GM12878 (cell line): ENCODE data around the gene CA5A. TPM values are rescaled to one million over a fixed set of nuclear protein-coding genes. Genes with fewer than 3 reads are reported as not detected.

Source experiments
- ATAC-seq: fragments of 200-7000 bp; cut with Tn5 transposase; 3 replicates; pipeline ENCODE4 v1.9.1; 2020; ENCODE audit warnings: mild to moderate bottlenecking, moderate library complexity
- BruUV-seq: library from RNA; stranded (reverse); fragments of 400-500 nt; replicated peaks from 2 replicates; lab custom pipeline; 2021; lab: Mats Ljungman, UMichigan
- CTCF ChIA-PET: fragments of 300-600 bp; sonication (Branson Sonifier 250); formaldehyde crosslinking; extraction: SDS; loops from one replicate; lab custom pipeline; 2021; ENCODE audit warnings: inconsistent platforms; lab: Yijun Ruan, JAX
- POLR2A ChIA-PET: fragments of 350-600 bp; formaldehyde crosslinking; extraction: SDS; loops from one replicate; lab custom pipeline; 2021; ENCODE audit warnings: inconsistent platforms; lab: Charles Lee
- RAD21 ChIA-PET: fragments of 300-600 bp; sonication (Branson Sonifier 250); formaldehyde crosslinking; loops from one replicate; lab custom pipeline; 2023; ENCODE audit warnings: antibody characterized with exemption; ENCODE audit not compliant: unreplicated experiment; lab: Charles Lee
- SMC1A ChIA-PET: fragments of 300-600 bp; sonication (Branson Sonifier 250); formaldehyde crosslinking; loops from one replicate; lab custom pipeline; 2023; ENCODE audit not compliant: unreplicated experiment, uncharacterized antibody; lab: Charles Lee
- DNase-seq: peaks from one replicate; pipeline ENCODE4 v3.0.0-alpha.2; 2011; ENCODE audit warnings: low read depth, low spot score
- FAIRE-seq: peaks from 3 replicates; lab custom pipeline; 2011; peaks lifted over from hg19 to GRCh38; lab: Jason Lieb, UNC
- H2AFZ ChIP-seq: 2 replicates; pipeline ENCODE4 v1.6.0; 2011; ENCODE audit warnings: low read depth, low read length, control low read depth; ENCODE audit not compliant: control insufficient read depth
- H3K27ac ChIP-seq: 2 replicates; pipeline ENCODE4 v1.5.1; 2011; ENCODE audit warnings: control low read depth; ENCODE audit not compliant: control insufficient read depth, insufficient read depth
- H3K27me3 ChIP-seq, 2 experiments: replicated peaks in 1 of 2; 2 replicates each; pipeline versions ENCODE4 v1.6.0 to v1.6.1; 2011; ENCODE audit warnings: low read length in 1 of 2; ENCODE audit not compliant: control insufficient read depth in 2 of 2, insufficient read depth in 2 of 2
- H3K36me3 ChIP-seq, 2 experiments: 2 replicates each; pipeline ENCODE4 v1.5.1; 2011; ENCODE audit warnings: low read length in 1 of 2; ENCODE audit not compliant: control insufficient read depth in 2 of 2, insufficient read depth in 2 of 2
- H3K4me1 ChIP-seq: 2 replicates; pipeline ENCODE4 v1.6.1; 2011; ENCODE audit warnings: mild to moderate bottlenecking, low read length, moderate library complexity, mixed read lengths; ENCODE audit not compliant: control insufficient read depth, insufficient read depth
- H3K4me2 ChIP-seq: 2 replicates; pipeline ENCODE4 v1.6.0; 2011; ENCODE audit warnings: control low read depth; ENCODE audit not compliant: control insufficient read depth, insufficient read depth
- H3K4me3 ChIP-seq: fragments of 200-600 bp; sonication (generic); 2 replicates; pipeline ENCODE4 v1.5.1; 2016
- H3K79me2 ChIP-seq: 2 replicates; pipeline ENCODE4 v1.6.0; 2011; ENCODE audit warnings: low read length; ENCODE audit not compliant: control insufficient read depth, insufficient read depth
- H3K9ac ChIP-seq: 2 replicates; pipeline ENCODE4 v1.8.0; 2011; ENCODE audit warnings: low read length, control low read depth, mixed read lengths; ENCODE audit not compliant: control insufficient read depth, insufficient read depth
- H3K9me3 ChIP-seq: replicated peaks from 3 replicates; pipeline ENCODE4 v1.5.1; 2011; ENCODE audit warnings: mild to moderate bottlenecking, low read length; ENCODE audit not compliant: control insufficient read depth, insufficient read depth
- H4K20me1 ChIP-seq: 2 replicates; pipeline ENCODE4 v1.6.0; 2011; ENCODE audit not compliant: control insufficient read depth, insufficient read depth
- EGR1 ChIP-seq, 2 experiments: IDR thresholded peaks; 1 replicate in 1 of 2; 2 replicates in 1 of 2; pipeline ENCODE4 v1.6.1; 2011 to 2012; ENCODE audit warnings: low read depth in 2 of 2, low read length in 2 of 2, borderline replicate concordance in 1 of 2, mild to moderate bottlenecking in 1 of 2, moderate library complexity in 1 of 2
- GABPA ChIP-seq: IDR thresholded peaks from 2 replicates; pipeline ENCODE4 v1.6.1; 2014; ENCODE audit warnings: antibody characterized with exemption, low read depth, mild to moderate bottlenecking, inconsistent platforms
- HDAC6 ChIP-seq: fragments of 200-600 bp; sonication (generic); IDR thresholded peaks from one replicate; pipeline ENCODE4 v1.8.0; 2017; ENCODE audit warnings: antibody characterized with exemption; ENCODE audit not compliant: unreplicated experiment
- MYC ChIP-seq: IDR thresholded peaks from 2 replicates; pipeline ENCODE4 v1.6.1; 2011; ENCODE audit warnings: mild to moderate bottlenecking, low read length, moderate library complexity, inconsistent platforms; ENCODE audit not compliant: insufficient read depth, insufficient replicate concordance, insufficient read length, severe bottlenecking
- NRF1 ChIP-seq: conservative IDR thresholded peaks from 2 replicates; pipeline ENCODE4 v1.6.1; 2011; ENCODE audit warnings: mild to moderate bottlenecking, low read depth, low read length, improper control_type of control experiment
- RBBP5 ChIP-seq: fragments of 200-600 bp; sonication (generic); conservative IDR thresholded peaks from 2 replicates; pipeline ENCODE4 v1.6.1; 2016
- SIN3A ChIP-seq: IDR thresholded peaks from 2 replicates; pipeline ENCODE4 v1.6.1; 2012; ENCODE audit warnings: low read depth, low read length, improper control_type of control experiment
- STAT3 ChIP-seq: IDR thresholded peaks from 2 replicates; pipeline ENCODE4 v1.6.1; 2011; ENCODE audit warnings: low read depth, low read length, improper control_type of control experiment
- WGBS: methylation state at CpG from one replicate; pipeline ENCODE4 v1.1.6; 2016; ENCODE audit warnings: low lambda C conversion rate; ENCODE audit not compliant: insufficient replicate concordance, insufficient coverage; ENCODE audit errors: missing lambda C conversion rate; 5-methylcytosine and 5-hydroxymethylcytosine counted together
- in situ Hi-C: fragments of 300-500 bp; cut with MboI; formaldehyde crosslinking; loops from 9 replicates; pipeline ENCODE4 v1.14.3; 2018; ENCODE audit warnings: mixed read lengths
- intact Hi-C: fragments of 100-400 bp; cut with micrococcal nuclease; formaldehyde crosslinking; loops from one replicate; pipeline ENCODE4 v1.14.2; 2022; ENCODE audit not compliant: unreplicated experiment
- polyA plus RNA-seq, 11 experiments: library from polyadenylated mRNA; depleted of rRNA in 4 of 11; unstranded in 6 of 11; stranded (reverse) in 5 of 11; fragments of >200 nt; fragmentation: Nextera tagmentation in 4 of 11; fragmentation: Illumina TruSeq in 1 of 11; extraction: Ambion mirVana in 4 of 11; extraction: Trizol in 1 of 11; gene quantifications; 1 replicate in 1 of 11; 2 replicates in 10 of 11; pipeline versions ENCODE4 v1.2.1 to v1.2.3, GENCODE V29; 2011 to 2016; ENCODE audit warnings: inconsistent platforms in 2 of 11, missing spikeins in 2 of 11, low read depth in 1 of 11
- total RNA-seq, 4 experiments: library from RNA; depleted of rRNA in 3 of 4; stranded (reverse); fragments of >200 nt in 3 of 4; fragmentation: Illumina TruSeq in 1 of 4; extraction: Trizol in 1 of 4; gene quantifications; 2 replicates each; pipeline versions ENCODE4 v1.2.1 to v1.2.3, GENCODE V29; 2013 to 2021
- TF ChIP-seq, protein P1 (sequence below): fragments of 450-650 bp; IDR thresholded peaks from 2 replicates; pipeline ENCODE4 v1.6.1; 2017; ENCODE audit warnings: antibody characterized with exemption, mild to moderate bottlenecking, moderate library complexity
- TF ChIP-seq, protein P2 (sequence below): fragments of 450-650 bp; IDR thresholded peaks from 2 replicates; pipeline ENCODE4 v1.6.1; 2017; ENCODE audit warnings: mild to moderate bottlenecking, moderate library complexity
- TF ChIP-seq, protein P3 (sequence below): IDR thresholded peaks from 2 replicates; pipeline ENCODE4 v1.6.1; 2012; ENCODE audit warnings: low read depth, low read length, improper control_type of control experiment
- TF ChIP-seq, protein P4 (sequence below): fragments of 150-350 bp; IDR thresholded peaks from 2 replicates; pipeline ENCODE4 v1.6.1; 2016; ENCODE audit warnings: low read depth, low read length

The CA5A gene
- total and polyA plus RNA-seq, 10 of the 15 experiments (the other 5 are each of a cell fraction or from before 2014, with no cell fraction given), result not detected

DNA sequence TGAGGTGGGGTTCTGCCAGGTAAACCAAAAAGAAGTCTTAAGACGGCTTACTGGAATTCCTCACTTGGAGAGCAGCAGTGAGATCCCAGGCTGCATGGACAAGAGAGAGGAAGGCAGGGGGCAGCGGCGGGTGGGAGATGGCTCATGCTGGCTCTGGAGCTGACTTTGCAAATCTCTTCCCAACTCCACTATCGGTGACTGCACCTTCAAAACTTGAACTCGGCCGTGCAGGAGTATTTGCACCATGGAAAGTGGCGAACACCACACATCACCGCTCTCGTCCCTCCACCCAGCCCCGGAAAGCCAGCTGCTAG, 16.7 kb downstream of the CA5A start:
- H3K4me1 ChIP-seq, result peaks cover 18% of the 10 kb centered on the region
- RAD21 ChIA-PET, result no interaction called here
- H3K79me2 ChIP-seq, result no peaks in the 10 kb centered on the region
- BruUV-seq, result no TSS peak
- no peak overlapping the region for H3K4me3 ChIP-seq
- no peak overlapping the region for H3K9ac ChIP-seq
- POLR2A ChIA-PET, result no interaction called here
- ATAC-seq, result no peak
- in situ Hi-C loops, result no loop called here
- no peak overlapping the region for H3K4me2 ChIP-seq
- SMC1A ChIA-PET, result no interaction called here
- CTCF ChIA-PET, result interaction anchor here (0.7 kb wide), 1 partner anchor 368 kb away, joined by 3 read pairs; no protein-coding TSS in a partner anchor
- intact Hi-C loops, result no loop called here
- H3K27ac ChIP-seq, result no peak overlapping the region
- no peaks in the 10 kb centered on the region for H3K9me3 ChIP-seq
- H2AFZ ChIP-seq, result no peak overlapping the region
- 61% methylated on average over 10 of the region's 10 CpGs for WGBS
- H3K36me3 ChIP-seq, result no peaks in the 10 kb centered on the region
- H3K27me3 ChIP-seq, result no peaks in the 10 kb centered on the region
- TF ChIP-seq, protein P1, sequence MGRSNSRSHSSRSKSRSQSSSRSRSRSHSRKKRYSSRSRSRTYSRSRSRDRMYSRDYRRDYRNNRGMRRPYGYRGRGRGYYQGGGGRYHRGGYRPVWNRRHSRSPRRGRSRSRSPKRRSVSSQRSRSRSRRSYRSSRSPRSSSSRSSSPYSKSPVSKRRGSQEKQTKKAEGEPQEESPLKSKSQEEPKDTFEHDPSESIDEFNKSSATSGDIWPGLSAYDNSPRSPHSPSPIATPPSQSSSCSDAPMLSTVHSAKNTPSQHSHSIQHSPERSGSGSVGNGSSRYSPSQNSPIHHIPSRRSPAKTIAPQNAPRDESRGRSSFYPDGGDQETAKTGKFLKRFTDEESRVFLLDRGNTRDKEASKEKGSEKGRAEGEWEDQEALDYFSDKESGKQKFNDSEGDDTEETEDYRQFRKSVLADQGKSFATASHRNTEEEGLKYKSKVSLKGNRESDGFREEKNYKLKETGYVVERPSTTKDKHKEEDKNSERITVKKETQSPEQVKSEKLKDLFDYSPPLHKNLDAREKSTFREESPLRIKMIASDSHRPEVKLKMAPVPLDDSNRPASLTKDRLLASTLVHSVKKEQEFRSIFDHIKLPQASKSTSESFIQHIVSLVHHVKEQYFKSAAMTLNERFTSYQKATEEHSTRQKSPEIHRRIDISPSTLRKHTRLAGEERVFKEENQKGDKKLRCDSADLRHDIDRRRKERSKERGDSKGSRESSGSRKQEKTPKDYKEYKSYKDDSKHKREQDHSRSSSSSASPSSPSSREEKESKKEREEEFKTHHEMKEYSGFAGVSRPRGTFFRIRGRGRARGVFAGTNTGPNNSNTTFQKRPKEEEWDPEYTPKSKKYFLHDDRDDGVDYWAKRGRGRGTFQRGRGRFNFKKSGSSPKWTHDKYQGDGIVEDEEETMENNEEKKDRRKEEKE, result no peak
- TF ChIP-seq, protein P2, sequence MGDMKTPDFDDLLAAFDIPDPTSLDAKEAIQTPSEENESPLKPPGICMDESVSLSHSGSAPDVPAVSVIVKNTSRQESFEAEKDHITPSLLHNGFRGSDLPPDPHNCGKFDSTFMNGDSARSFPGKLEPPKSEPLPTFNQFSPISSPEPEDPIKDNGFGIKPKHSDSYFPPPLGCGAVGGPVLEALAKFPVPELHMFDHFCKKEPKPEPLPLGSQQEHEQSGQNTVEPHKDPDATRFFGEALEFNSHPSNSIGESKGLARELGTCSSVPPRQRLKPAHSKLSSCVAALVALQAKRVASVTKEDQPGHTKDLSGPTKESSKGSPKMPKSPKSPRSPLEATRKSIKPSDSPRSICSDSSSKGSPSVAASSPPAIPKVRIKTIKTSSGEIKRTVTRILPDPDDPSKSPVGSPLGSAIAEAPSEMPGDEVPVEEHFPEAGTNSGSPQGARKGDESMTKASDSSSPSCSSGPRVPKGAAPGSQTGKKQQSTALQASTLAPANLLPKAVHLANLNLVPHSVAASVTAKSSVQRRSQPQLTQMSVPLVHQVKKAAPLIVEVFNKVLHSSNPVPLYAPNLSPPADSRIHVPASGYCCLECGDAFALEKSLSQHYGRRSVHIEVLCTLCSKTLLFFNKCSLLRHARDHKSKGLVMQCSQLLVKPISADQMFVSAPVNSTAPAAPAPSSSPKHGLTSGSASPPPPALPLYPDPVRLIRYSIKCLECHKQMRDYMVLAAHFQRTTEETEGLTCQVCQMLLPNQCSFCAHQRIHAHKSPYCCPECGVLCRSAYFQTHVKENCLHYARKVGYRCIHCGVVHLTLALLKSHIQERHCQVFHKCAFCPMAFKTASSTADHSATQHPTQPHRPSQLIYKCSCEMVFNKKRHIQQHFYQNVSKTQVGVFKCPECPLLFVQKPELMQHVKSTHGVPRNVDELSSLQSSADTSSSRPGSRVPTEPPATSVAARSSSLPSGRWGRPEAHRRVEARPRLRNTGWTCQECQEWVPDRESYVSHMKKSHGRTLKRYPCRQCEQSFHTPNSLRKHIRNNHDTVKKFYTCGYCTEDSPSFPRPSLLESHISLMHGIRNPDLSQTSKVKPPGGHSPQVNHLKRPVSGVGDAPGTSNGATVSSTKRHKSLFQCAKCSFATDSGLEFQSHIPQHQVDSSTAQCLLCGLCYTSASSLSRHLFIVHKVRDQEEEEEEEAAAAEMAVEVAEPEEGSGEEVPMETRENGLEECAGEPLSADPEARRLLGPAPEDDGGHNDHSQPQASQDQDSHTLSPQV, result no peak
- TF ChIP-seq RBBP5 (no peak), EGR1 (IDR thresholded peaks at IDR 0.05; ENCODE audit: borderline replicate concordance in 1 of 2, low read depth in 2 of 2, low read length in 2 of 2) (no peak), STAT3 (no peak), MYC (no peak), SIN3A (no peak), GABPA (no peak), HDAC6 (no peak), NRF1 (no peak)
- TF ChIP-seq, protein P3, sequence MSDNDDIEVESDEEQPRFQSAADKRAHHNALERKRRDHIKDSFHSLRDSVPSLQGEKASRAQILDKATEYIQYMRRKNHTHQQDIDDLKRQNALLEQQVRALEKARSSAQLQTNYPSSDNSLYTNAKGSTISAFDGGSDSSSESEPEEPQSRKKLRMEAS, result no peak
- TF ChIP-seq, protein P4, sequence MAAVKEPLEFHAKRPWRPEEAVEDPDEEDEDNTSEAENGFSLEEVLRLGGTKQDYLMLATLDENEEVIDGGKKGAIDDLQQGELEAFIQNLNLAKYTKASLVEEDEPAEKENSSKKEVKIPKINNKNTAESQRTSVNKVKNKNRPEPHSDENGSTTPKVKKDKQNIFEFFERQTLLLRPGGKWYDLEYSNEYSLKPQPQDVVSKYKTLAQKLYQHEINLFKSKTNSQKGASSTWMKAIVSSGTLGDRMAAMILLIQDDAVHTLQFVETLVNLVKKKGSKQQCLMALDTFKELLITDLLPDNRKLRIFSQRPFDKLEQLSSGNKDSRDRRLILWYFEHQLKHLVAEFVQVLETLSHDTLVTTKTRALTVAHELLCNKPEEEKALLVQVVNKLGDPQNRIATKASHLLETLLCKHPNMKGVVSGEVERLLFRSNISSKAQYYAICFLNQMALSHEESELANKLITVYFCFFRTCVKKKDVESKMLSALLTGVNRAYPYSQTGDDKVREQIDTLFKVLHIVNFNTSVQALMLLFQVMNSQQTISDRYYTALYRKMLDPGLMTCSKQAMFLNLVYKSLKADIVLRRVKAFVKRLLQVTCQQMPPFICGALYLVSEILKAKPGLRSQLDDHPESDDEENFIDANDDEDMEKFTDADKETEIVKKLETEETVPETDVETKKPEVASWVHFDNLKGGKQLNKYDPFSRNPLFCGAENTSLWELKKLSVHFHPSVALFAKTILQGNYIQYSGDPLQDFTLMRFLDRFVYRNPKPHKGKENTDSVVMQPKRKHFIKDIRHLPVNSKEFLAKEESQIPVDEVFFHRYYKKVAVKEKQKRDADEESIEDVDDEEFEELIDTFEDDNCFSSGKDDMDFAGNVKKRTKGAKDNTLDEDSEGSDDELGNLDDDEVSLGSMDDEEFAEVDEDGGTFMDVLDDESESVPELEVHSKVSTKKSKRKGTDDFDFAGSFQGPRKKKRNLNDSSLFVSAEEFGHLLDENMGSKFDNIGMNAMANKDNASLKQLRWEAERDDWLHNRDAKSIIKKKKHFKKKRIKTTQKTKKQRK, result no peak
- no peak for FAIRE-seq
- DNase-seq, result no peak
- no peaks in the 10 kb centered on the region for H4K20me1 ChIP-seq
